ENCODE data around the gene HSCB. TPM values are rescaled to one million over a fixed set of nuclear protein-coding genes. Genes with fewer than 3 reads are reported as not detected.
"Not testable (repeated sequence)": the region's sequence is repeated elsewhere in the genome, so short reads cannot be mapped to it uniquely, and the experiment has no call there.

Gene HSCB
- total and polyA plus RNA-seq, 7 donors = 16.6 to 67.5 (median 29.9) TPM

DNA sequence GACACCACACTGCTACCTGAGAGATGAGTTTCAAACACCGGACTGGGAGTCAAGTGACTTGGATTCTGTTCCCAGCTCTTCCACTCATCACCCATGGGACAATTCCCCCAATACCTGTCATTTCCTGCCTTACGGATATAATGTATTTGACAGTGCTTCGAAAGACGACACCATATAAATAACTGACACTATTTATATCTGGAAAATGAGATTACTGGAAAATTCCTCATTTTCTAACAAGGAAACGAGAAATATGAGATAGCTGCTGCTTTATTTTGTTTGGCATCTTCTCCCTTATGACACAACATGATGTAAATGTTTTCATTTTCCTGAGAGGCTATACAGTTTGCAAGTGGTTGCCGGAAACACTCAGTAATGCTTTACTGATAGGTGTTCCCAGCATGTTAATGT is 8.6 kb downstream of the HSCB start:
- intact Hi-C loops (cut with DNase I) = no loop called here
- H3K4me1 ChIP-seq = no peaks in the 10 kb centered on the region
- WGBS, 2 donors = 82 to 88% methylated on average over 6 of the region's 6 CpGs
- H3K27ac ChIP-seq = no peak overlapping the region
- no peak for TF ChIP-seq EP300 (IDR thresholded peaks at IDR 0.05)
- TF ChIP-seq POLR2AphosphoS5 (IDR thresholded peaks at IDR 0.05) = no peak
- TF ChIP-seq, protein P1, sequence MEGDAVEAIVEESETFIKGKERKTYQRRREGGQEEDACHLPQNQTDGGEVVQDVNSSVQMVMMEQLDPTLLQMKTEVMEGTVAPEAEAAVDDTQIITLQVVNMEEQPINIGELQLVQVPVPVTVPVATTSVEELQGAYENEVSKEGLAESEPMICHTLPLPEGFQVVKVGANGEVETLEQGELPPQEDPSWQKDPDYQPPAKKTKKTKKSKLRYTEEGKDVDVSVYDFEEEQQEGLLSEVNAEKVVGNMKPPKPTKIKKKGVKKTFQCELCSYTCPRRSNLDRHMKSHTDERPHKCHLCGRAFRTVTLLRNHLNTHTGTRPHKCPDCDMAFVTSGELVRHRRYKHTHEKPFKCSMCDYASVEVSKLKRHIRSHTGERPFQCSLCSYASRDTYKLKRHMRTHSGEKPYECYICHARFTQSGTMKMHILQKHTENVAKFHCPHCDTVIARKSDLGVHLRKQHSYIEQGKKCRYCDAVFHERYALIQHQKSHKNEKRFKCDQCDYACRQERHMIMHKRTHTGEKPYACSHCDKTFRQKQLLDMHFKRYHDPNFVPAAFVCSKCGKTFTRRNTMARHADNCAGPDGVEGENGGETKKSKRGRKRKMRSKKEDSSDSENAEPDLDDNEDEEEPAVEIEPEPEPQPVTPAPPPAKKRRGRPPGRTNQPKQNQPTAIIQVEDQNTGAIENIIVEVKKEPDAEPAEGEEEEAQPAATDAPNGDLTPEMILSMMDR (IDR thresholded peaks at IDR 0.05) = no peak
- no peak for TF ChIP-seq POLR2A (IDR thresholded peaks at IDR 0.05)
- peaks cover 5 to 59% (median 19%) of the 10 kb centered on the region in 4 donors for H3K36me3 ChIP-seq
- no peak for DNase-seq
- H3K9me3 ChIP-seq = no peaks in the 10 kb centered on the region
- no peaks in the 10 kb centered on the region for H3K27me3 ChIP-seq
- H3K4me3 ChIP-seq = no peak overlapping the region

DNA sequence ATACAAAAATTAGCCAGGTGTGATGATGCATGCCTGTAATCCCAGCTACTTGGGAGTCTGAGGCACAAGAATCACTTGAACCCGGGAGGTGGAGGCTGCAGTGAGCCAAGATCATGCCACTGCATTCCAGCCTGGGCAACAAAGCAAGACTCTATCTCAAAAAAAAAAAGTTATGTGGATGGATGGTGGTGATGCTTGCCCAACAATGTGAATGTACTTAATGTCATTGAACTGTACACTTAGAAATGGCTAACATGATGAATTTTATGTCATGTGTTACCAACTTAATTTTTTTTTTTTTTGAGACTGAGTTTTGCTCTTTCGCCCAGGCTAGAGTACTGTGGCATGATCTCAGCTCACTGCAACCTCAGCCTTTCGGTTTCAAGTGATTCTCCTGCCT is 12.7 kb downstream of the HSCB start:
- intact Hi-C loops (cut with DNase I) = not testable (repeated sequence)

GRCh38 chr22:28759861-28760560 is 18.2 kb downstream of the HSCB start:
- H3K36me3 ChIP-seq = peaks cover 0 to 2% (median 0%) of the 10 kb centered on the region in 4 donors
- no peak for TF ChIP-seq EP300 (IDR thresholded peaks at IDR 0.05)
- TF ChIP-seq POLR2AphosphoS5 (IDR thresholded peaks at IDR 0.05) = no peak
- TF ChIP-seq POLR2A (IDR thresholded peaks at IDR 0.05) = no peak
- TF ChIP-seq, protein P1 (IDR thresholded peaks at IDR 0.05) = no peak
- H3K4me3 ChIP-seq = no peak overlapping the region
- intact Hi-C loops (cut with DNase I) = no loop called here
- WGBS, 2 donors = 59 to 64% methylated on average over 3 of the region's 3 CpGs
- peak overlapping the region in 1 of 4 donors; percentile 5 for H3K27ac ChIP-seq
- H3K4me1 ChIP-seq = no peaks in the 10 kb centered on the region
- no peak for DNase-seq
- H3K9me3 ChIP-seq = no peaks in the 10 kb centered on the region
- no peaks in the 10 kb centered on the region for H3K27me3 ChIP-seq

More for the DNA sequence above, 12.7 kb downstream of the HSCB start:
- not testable (repeated sequence) for H3K9me3 ChIP-seq, H3K27me3 ChIP-seq, H3K27ac ChIP-seq, DNase-seq, H3K4me3 ChIP-seq, H3K4me1 ChIP-seq
- 96 to 98% methylated on average over 3 of the region's 3 CpGs for WGBS, 2 donors
- peaks cover 0 to 19% (median 3%) of the 10 kb centered on the region in 4 donors for H3K36me3 ChIP-seq

- no peak for DNase-seq
- Histone ChIP-seq H3K4me1 (no peaks in the 10 kb centered on the region), H3K9me3 (no peaks in the 10 kb centered on the region), H3K27ac (no peak overlapping the region), H3K36me3 (no peaks in the 10 kb centered on the region), H3K4me3 (no peak overlapping the region), H3K27me3 (no peaks in the 10 kb centered on the region)
- 95 to 96% methylated on average over 10 of the region's 10 CpGs for WGBS, 2 donors
- TF ChIP-seq, protein P1 (IDR thresholded peaks at IDR 0.05) = no peak
- TF ChIP-seq POLR2AphosphoS5 (IDR thresholded peaks at IDR 0.05) (no peak), POLR2A (IDR thresholded peaks at IDR 0.05) (no peak), EP300 (IDR thresholded peaks at IDR 0.05) (no peak)
- intact Hi-C loops (cut with DNase I) = no loop called here
Observed at GRCh38 chr22:28761449-28761755, 19.6 kb downstream of the HSCB start.

GRCh38 chr22:28762000-28762399 is 20.2 kb downstream of the HSCB start:
- H3K27ac ChIP-seq; H3K36me3 ChIP-seq; H3K27me3 ChIP-seq; H3K9me3 ChIP-seq; DNase-seq; H3K4me3 ChIP-seq; intact Hi-C loops (cut with DNase I); H3K4me1 ChIP-seq: not testable (repeated sequence)
- 95% methylated on average over 4 of the region's 4 CpGs for WGBS, 2 donors

- no peak overlapping the region for H3K27ac ChIP-seq
- DNase-seq = no peak
- intact Hi-C loops (cut with DNase I) = no loop called here
- H3K9me3 ChIP-seq = peaks cover 0 to 4% (median 0%) of the 10 kb centered on the region in 4 donors
- no peaks in the 10 kb centered on the region for H3K27me3 ChIP-seq
- H3K36me3 ChIP-seq = no peaks in the 10 kb centered on the region
- TF ChIP-seq POLR2AphosphoS5 (IDR thresholded peaks at IDR 0.05) (no peak), POLR2A (IDR thresholded peaks at IDR 0.05) (no peak), EP300 (IDR thresholded peaks at IDR 0.05) (no peak)
- TF ChIP-seq, protein P1 (IDR thresholded peaks at IDR 0.05) = no peak
- no peaks in the 10 kb centered on the region for H3K4me1 ChIP-seq
- H3K4me3 ChIP-seq = no peak overlapping the region
- WGBS, 2 donors = 96 to 97% methylated on average over 3 of the region's 3 CpGs
Observed at GRCh38 chr22:28766628-28767027, 24.8 kb downstream of the HSCB start.

Measured in sigmoid colon (tissue), 7 donors.